ENCODE data around the gene DAB1. TPM values are rescaled to one million over a fixed set of nuclear protein-coding genes. Genes with fewer than 3 reads are reported as not detected.
A peak's percentile ranks its signal among the peaks of the same experiment; 100 is the strongest.

Gene DAB1
- total and polyA plus RNA-seq, 2 of the 8 experiments (the other 6 are each of a cell fraction or from before 2014, with no cell fraction given), result 4.4 to 11.8 TPM

DNA sequence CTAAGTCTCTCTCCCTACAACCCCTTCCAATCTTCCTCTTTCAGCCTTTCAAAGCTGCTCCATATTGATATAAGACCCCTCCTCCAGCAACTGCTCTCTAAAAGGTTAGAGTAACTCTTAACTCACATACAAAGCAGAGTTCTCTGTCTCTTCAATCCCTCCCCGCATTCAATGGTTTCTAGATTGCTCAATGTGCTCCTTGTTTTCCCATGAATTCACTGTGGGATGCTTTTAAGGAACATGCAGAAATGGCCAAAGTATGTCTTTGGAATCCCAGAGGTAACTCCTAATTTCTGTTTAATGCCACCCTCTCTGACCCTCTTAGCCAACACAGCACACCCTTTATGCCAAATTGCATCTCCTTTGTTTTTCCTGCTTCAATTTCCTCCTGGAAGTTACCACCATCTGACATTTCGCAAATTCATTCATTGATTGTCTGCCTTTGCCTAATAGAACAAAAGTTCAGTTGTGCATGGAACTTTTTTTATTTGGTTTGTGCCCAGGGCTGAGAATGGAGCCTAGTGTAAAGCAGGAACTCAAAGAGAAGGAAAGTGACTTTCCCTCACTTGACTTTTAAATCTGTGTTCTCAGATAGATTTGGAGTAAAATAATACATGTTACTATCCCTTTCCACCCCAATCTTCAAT lies 285.3 kb downstream of the DAB1 start:
- Histone ChIP-seq H3K23ac (ENCODE audit: insufficient read length) (no peak overlapping the region), H3K14ac (ENCODE audit: insufficient read length) (no peak overlapping the region), H2AFZ (ENCODE audit: low read length) (no peak overlapping the region), H3K23me2 (ENCODE audit: low read depth, low read length) (no peaks in the 10 kb centered on the region), H2BK20ac (ENCODE audit: low read length) (no peak overlapping the region), H3K27ac (ENCODE audit: low read depth, low read length) (no peak overlapping the region), H3K36me3 (ENCODE audit: control insufficient read depth in 2 of 4, insufficient read depth in 4 of 4, low read length in 3 of 4) (no peaks in the 10 kb centered on the region), H2BK15ac (ENCODE audit: low read length) (no peak overlapping the region), H2BK12ac (ENCODE audit: low read depth, low read length) (no peak overlapping the region), H2BK120ac (replicated peaks; ENCODE audit: low read depth, low read length) (no peak overlapping the region), H3K79me2 (ENCODE audit: control insufficient read depth in 1 of 2, insufficient read depth in 2 of 2, low read length in 2 of 2) (no peaks in the 10 kb centered on the region), H4K91ac (replicated peaks; ENCODE audit: insufficient read length, low read length) (no peak overlapping the region), H2BK5ac (ENCODE audit: low read depth, low read length) (no peak overlapping the region), H3K18ac (ENCODE audit: extremely low read depth, low read length) (no peak overlapping the region), H2AK5ac (ENCODE audit: low read depth, low read length) (no peak overlapping the region), H3K4ac (replicated peaks; ENCODE audit: insufficient read length, low read depth, low read length) (no peak overlapping the region), H3K56ac (replicated peaks; ENCODE audit: insufficient read length, low read depth, low read length) (no peak overlapping the region), H3K27me3 (replicated peaks in 1 of 4; ENCODE audit: control insufficient read depth in 3 of 4, extremely low read depth in 1 of 4, insufficient read depth in 3 of 4, low read length in 3 of 4) (no peaks in the 10 kb centered on the region), H3K9ac (replicated peaks in 1 of 4; ENCODE audit: extremely low read depth in 1 of 4, low read depth in 3 of 4, low read length in 3 of 4) (no peak overlapping the region), H4K8ac (ENCODE audit: extremely low read depth, insufficient read depth, low read length) (no peak overlapping the region), H3K4me2 (ENCODE audit: insufficient read depth in 1 of 2, low read depth in 2 of 2, low read length in 2 of 2) (no peak overlapping the region), H3K4me1 (replicated peaks in 1 of 4; ENCODE audit: control insufficient read depth in 3 of 4, insufficient read depth in 4 of 4, low read length in 3 of 4) (no peaks in the 10 kb centered on the region), H4K5ac (ENCODE audit: insufficient read length, low read depth, low read length) (no peak overlapping the region), H3K9me3 (ENCODE audit: insufficient read depth in 2 of 2, low read depth in 1 of 2, low read length in 1 of 2) (no peaks in the 10 kb centered on the region), H4K20me1 (replicated peaks in 1 of 2; ENCODE audit: control insufficient read depth in 1 of 2, insufficient read depth in 2 of 2, low read length in 2 of 2) (no peaks in the 10 kb centered on the region), H3K4me3 (ENCODE audit: extremely low read depth in 1 of 4, insufficient read depth in 2 of 4, low read depth in 3 of 4, low read length in 4 of 4) (no peak overlapping the region), H3K79me1 (ENCODE audit: low read depth, low read length) (no peaks in the 10 kb centered on the region)
- FAIRE-seq (no peak), DNase-seq (ENCODE audit: low read depth in 1 of 2, low spot score in 2 of 2) (no peak)
- 97% methylated on average over 2 of the region's 2 CpGs; no CpG with 5 or more reads in 1 of the 2 experiments for WGBS, 2 experiments (ENCODE audit: extremely low coverage in 1 of 2, insufficient coverage in 1 of 2, insufficient read length in 1 of 2, insufficient replicate concordance in 2 of 2, low coverage in 1 of 2, low lambda C conversion rate in 2 of 2, missing lambda C conversion rate in 1 of 2)
- TF ChIP-seq, protein P1, sequence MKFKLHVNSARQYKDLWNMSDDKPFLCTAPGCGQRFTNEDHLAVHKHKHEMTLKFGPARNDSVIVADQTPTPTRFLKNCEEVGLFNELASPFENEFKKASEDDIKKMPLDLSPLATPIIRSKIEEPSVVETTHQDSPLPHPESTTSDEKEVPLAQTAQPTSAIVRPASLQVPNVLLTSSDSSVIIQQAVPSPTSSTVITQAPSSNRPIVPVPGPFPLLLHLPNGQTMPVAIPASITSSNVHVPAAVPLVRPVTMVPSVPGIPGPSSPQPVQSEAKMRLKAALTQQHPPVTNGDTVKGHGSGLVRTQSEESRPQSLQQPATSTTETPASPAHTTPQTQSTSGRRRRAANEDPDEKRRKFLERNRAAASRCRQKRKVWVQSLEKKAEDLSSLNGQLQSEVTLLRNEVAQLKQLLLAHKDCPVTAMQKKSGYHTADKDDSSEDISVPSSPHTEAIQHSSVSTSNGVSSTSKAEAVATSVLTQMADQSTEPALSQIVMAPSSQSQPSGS (IDR thresholded peaks at IDR 0.05; ENCODE audit: low read length), result no peak
- TF ChIP-seq MAFK (IDR thresholded peaks at IDR 0.05; ENCODE audit: low read depth, low read length) (no peak), TBP (IDR thresholded peaks at IDR 0.05; ENCODE audit: low read depth, low read length) (no peak), KDM5A (IDR thresholded peaks at IDR 0.05; ENCODE audit: low read length) (no peak), NRF1 (IDR thresholded peaks at IDR 0.05; ENCODE audit: low read depth, low read length) (no peak), KDM4A (IDR thresholded peaks at IDR 0.05; ENCODE audit: low read depth, low read length, severe bottlenecking) (no peak), CEBPB (IDR thresholded peaks at IDR 0.05; ENCODE audit: low read depth, low read length) (0 out of 2 replicates have a peak, but pooled peaks have one; percentile 16), CHD1 (IDR thresholded peaks at IDR 0.05; ENCODE audit: low read depth, low read length) (no peak)
- ChIA-PET POLR2A (ENCODE audit: partially characterized antibody) (no interaction called here), CTCF (ENCODE audit: partially characterized antibody) (no interaction called here)

Data from H1 (cell line).